ENCODE results near the gene RAD23B. TPM values are rescaled to one million over a fixed set of nuclear protein-coding genes. Genes with fewer than 3 reads are reported as not detected.

Gene RAD23B
- polyA plus RNA-seq, 3 donors: 21.6 to 50.0 (median 24.7) TPM

DNA sequence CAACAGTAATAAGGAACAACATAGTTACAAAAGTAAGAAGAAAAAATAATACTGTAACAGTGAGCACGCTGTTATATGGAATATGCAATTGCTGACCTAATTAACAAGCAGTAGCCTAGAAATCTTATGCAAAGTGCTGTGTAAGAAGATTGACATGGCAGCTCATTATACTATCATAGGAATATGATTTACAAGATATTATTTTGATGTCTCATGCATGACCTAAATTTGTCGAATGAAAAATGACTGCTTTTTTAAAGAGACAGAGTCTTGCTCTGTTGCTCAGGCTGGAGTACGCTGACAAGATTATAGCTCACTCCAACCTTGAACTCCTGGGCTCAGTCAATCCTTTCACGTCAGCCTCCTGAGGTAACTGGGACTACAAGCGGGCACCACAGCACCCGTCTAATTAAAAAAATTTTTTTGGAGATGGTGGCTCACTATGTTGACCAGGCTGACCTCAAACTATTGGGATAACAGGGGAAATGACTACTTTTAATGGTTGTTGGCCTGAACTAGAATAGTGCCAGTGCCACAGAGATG, 10.5 kb downstream of the RAD23B start:
- peaks cover 0 to 1% (median 0%) of the 10 kb centered on the region in 3 donors for H3K27me3 Mint-ChIP-seq (ENCODE audit: low read depth in 3 of 3)
- H3K27ac Mint-ChIP-seq: peak overlapping the region in 1 of 7 donors; percentile 34
- H3K27me3 ChIP-seq (ENCODE audit: control insufficient read depth in 2 of 2, insufficient read depth in 2 of 2, low read length in 2 of 2): no peaks in the 10 kb centered on the region
- H3K4me1 Mint-ChIP-seq: peaks cover 51% of the 10 kb centered on the region
- H3K4me1 ChIP-seq (ENCODE audit: control insufficient read depth in 1 of 2, insufficient read depth in 2 of 2, low read length in 2 of 2): peaks cover 3 to 11% of the 10 kb centered on the region in 2 donors
- H3K36me3 Mint-ChIP-seq: no peaks in the 10 kb centered on the region
- no peak overlapping the region for H3K4me3 ChIP-seq (replicated peaks in 1 of 3; ENCODE audit: low read depth in 2 of 3, low read length in 3 of 3)
- no peak overlapping the region for H3K9ac ChIP-seq (ENCODE audit: insufficient read depth, low read length, poor library complexity, severe bottlenecking)
- TF ChIP-seq, protein P1, sequence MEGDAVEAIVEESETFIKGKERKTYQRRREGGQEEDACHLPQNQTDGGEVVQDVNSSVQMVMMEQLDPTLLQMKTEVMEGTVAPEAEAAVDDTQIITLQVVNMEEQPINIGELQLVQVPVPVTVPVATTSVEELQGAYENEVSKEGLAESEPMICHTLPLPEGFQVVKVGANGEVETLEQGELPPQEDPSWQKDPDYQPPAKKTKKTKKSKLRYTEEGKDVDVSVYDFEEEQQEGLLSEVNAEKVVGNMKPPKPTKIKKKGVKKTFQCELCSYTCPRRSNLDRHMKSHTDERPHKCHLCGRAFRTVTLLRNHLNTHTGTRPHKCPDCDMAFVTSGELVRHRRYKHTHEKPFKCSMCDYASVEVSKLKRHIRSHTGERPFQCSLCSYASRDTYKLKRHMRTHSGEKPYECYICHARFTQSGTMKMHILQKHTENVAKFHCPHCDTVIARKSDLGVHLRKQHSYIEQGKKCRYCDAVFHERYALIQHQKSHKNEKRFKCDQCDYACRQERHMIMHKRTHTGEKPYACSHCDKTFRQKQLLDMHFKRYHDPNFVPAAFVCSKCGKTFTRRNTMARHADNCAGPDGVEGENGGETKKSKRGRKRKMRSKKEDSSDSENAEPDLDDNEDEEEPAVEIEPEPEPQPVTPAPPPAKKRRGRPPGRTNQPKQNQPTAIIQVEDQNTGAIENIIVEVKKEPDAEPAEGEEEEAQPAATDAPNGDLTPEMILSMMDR (IDR thresholded peaks at IDR 0.05): no peak
- peak overlapping the region in 1 of 2 donors; percentile 29 for H3K27ac ChIP-seq (ENCODE audit: low read depth in 1 of 2, low read length in 2 of 2)
- peaks cover 100% of the 10 kb centered on the region for H4K20me1 ChIP-seq (ENCODE audit: insufficient read depth, low read length)
- peaks cover 100% of the 10 kb centered on the region for H3K79me2 ChIP-seq (ENCODE audit: insufficient read depth, low read length)
- H3K9me3 Mint-ChIP-seq: peaks cover 0 to 2% (median 0%) of the 10 kb centered on the region in 7 donors
- no peaks in the 10 kb centered on the region for H3K9me3 ChIP-seq (replicated peaks in 1 of 2; ENCODE audit: control insufficient read depth in 1 of 2, insufficient read depth in 1 of 2, low read length in 2 of 2)
- intact Hi-C loops (cut with micrococcal nuclease): no loop called here
- H2AFZ ChIP-seq (ENCODE audit: insufficient read depth, low read depth, low read length, poor library complexity, severe bottlenecking): no peak overlapping the region
- no peak for DNase-seq
- H3K4me3 Mint-ChIP-seq: no peak overlapping the region
- H3K4me2 ChIP-seq (replicated peaks; ENCODE audit: extremely low read depth, low read length, poor library complexity, severe bottlenecking): no peak overlapping the region
- no peaks in the 10 kb centered on the region for H3K36me3 ChIP-seq (replicated peaks in 1 of 2; ENCODE audit: control insufficient read depth in 1 of 2, insufficient read depth in 2 of 2, low read length in 2 of 2)
- WGBS (ENCODE audit: insufficient coverage): 95% methylated on average over 4 of the region's 6 CpGs

DNA sequence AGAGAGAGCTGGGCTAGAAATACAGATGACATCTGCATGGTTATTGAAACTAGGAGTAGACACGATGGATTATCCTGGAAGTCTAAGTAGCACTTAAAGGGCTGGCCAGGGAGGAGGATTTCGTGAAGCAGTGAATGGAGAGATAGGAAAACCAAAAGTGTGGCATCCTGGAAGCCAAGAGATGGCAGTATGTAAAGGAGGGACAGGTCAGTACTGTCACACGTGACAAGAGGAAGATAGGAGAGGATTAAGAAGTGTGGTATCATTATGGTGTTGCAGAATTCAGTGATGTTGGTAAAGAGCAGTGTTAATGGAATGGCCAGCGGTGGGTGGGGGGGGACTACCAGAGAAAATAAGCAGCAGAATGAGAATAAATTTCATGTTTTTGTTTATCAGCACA, 11.7 kb downstream of the RAD23B start:
- Histone ChIP-seq H3K4me1 (ENCODE audit: control insufficient read depth in 1 of 2, insufficient read depth in 2 of 2, low read length in 2 of 2) (peaks cover 3 to 11% of the 10 kb centered on the region in 2 donors), H3K4me3 (replicated peaks in 1 of 3; ENCODE audit: low read depth in 2 of 3, low read length in 3 of 3) (no peak overlapping the region), H3K9ac (ENCODE audit: insufficient read depth, low read length, poor library complexity, severe bottlenecking) (no peak overlapping the region), H4K20me1 (ENCODE audit: insufficient read depth, low read length) (peaks cover 100% of the 10 kb centered on the region), H2AFZ (ENCODE audit: insufficient read depth, low read depth, low read length, poor library complexity, severe bottlenecking) (no peak overlapping the region), H3K79me2 (ENCODE audit: insufficient read depth, low read length) (peaks cover 100% of the 10 kb centered on the region), H3K36me3 (replicated peaks in 1 of 2; ENCODE audit: control insufficient read depth in 1 of 2, insufficient read depth in 2 of 2, low read length in 2 of 2) (no peaks in the 10 kb centered on the region), H3K9me3 (replicated peaks in 1 of 2; ENCODE audit: control insufficient read depth in 1 of 2, insufficient read depth in 1 of 2, low read length in 2 of 2) (no peaks in the 10 kb centered on the region), H3K4me2 (replicated peaks; ENCODE audit: extremely low read depth, low read length, poor library complexity, severe bottlenecking) (no peak overlapping the region), H3K27ac (ENCODE audit: low read depth in 1 of 2, low read length in 2 of 2) (no peak overlapping the region), H3K27me3 (ENCODE audit: control insufficient read depth in 2 of 2, insufficient read depth in 2 of 2, low read length in 2 of 2) (no peaks in the 10 kb centered on the region)
- H3K36me3 Mint-ChIP-seq: no peaks in the 10 kb centered on the region
- H3K27ac Mint-ChIP-seq: peak overlapping the region in 2 of 7 donors; percentile 1 to 12
- 82% methylated on average over 4 of the region's 4 CpGs for WGBS (ENCODE audit: insufficient coverage)
- peaks cover 41% of the 10 kb centered on the region for H3K4me1 Mint-ChIP-seq
- intact Hi-C loops (cut with micrococcal nuclease): no loop called here
- H3K27me3 Mint-ChIP-seq (ENCODE audit: low read depth in 3 of 3): peaks cover 0 to 1% (median 0%) of the 10 kb centered on the region in 3 donors
- TF ChIP-seq, protein P1 (IDR thresholded peaks at IDR 0.05): no peak
- DNase-seq: no peak
- H3K9me3 Mint-ChIP-seq: no peaks in the 10 kb centered on the region
- H3K4me3 Mint-ChIP-seq: no peak overlapping the region

Measured in CD14-positive monocyte (primary cell).